ENCODE data around the gene MRPL53.
"Not testable (repeated sequence)": the region's sequence is repeated elsewhere in the genome, so short reads cannot be mapped to it uniquely, and the experiment has no call there.

The MRPL53 gene

DNA sequence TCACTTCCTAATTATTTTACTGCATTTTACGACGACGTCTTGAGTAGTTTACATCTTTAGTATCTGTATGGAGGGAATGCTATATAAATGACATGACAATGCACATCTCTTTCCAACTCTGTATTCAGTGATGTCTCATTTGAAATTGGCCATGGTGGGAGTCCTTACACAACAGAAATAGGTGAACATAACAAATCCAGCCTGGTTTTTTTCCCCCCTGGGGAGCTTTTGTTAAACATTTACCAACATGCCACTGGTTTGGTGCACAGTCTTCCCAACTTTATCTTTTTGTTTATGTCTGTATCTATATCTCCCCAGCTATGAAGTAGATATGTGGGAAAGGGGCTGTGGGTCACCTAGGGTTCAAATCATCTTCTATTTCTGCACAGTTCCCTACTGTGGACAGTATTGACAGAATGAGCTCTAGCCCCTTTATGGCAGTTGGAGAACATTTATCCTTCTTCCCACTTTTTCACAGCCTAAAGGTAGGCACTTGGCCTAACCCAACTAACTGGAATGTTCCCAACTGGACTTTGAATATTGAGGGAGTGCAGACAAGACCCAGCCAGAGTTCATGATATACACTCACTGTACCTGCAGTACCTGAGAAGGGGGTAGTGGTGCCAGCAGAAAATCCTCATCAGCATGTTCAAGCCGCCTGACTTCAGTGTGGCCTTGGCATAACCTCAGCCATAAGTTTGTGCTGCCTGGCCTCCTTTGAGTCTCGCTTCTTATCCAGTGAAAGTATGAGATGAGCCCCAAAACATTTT, 25.1 kb downstream of the MRPL53 start:
- no peak for DNase-seq

DNA sequence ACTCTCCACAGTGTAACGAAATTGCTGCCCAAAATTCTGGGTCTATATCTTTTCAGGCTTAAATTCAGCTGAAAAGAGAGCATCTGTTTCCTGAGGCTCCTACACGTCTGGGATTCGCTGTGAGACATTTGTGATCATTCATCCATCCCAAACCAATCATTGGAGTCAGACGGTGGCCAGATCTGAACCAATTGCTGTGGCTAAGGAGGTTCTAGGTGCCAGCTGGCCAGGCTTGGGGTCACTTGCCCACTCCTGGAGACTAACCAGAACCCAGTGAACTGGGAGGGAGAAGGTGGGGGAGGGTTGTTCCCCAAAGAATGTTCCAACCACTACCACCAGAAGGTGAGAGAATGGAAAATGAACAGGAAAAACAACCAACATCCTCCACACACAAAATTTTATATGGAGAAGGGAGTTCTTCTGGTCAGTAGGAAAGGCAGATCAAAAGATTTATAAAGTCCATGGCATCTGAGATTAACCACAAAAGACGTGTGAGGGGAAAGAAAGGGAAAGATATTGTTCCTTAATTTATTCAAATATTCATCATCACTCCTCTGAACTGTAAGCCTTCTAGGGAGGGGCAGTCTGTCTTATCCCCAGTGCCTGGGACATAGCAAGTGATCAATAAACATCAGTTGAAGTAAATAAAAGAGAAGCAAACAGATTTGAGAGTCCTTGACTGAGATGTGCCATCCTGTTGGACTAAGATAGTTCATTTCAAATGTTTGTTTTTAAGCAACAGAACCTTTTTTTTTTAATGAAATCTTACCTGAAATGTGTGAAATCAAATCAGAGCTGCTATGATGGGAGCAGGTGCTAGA, 27.8 kb downstream of the MRPL53 start:
- no peak for DNase-seq

DNA sequence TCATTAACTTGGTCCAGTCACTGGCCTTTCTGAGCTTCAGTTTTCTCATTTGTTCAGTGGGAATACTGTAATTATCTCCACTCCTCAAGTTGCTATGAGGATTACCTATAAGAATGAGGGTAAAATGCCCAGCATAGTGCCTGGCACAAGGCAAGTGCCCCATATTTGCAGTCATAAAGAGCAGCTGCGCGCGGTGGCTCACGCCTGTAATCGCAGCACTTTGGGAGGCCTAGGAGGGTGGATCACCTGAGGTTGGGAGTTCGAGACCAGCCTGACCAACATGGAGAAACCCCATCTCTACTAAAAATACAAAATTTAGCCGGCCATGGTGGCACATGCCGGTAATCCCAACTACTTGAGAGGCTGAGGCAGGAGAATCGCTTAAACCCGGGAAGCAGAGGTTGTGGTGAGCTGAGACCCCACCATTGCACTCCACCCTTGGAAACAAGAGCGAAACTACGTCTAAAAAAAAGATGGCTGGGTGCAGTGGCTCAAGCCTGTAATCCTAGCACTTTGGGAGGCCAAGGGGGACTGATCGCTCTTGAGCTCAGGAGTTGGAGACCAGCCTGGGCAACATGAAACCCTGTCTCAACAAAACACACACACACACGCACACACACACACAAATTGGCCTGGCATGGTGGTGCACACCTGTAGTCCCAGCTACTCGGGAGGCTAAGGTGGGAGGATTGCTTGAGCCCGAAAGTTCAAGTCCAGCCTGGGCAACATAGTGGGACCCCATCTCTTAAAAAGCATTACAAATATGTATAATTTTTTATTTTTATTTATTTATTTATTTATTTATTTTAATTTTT, 29.8 kb downstream of the MRPL53 start:
- DNase-seq: not testable (repeated sequence)

DNA sequence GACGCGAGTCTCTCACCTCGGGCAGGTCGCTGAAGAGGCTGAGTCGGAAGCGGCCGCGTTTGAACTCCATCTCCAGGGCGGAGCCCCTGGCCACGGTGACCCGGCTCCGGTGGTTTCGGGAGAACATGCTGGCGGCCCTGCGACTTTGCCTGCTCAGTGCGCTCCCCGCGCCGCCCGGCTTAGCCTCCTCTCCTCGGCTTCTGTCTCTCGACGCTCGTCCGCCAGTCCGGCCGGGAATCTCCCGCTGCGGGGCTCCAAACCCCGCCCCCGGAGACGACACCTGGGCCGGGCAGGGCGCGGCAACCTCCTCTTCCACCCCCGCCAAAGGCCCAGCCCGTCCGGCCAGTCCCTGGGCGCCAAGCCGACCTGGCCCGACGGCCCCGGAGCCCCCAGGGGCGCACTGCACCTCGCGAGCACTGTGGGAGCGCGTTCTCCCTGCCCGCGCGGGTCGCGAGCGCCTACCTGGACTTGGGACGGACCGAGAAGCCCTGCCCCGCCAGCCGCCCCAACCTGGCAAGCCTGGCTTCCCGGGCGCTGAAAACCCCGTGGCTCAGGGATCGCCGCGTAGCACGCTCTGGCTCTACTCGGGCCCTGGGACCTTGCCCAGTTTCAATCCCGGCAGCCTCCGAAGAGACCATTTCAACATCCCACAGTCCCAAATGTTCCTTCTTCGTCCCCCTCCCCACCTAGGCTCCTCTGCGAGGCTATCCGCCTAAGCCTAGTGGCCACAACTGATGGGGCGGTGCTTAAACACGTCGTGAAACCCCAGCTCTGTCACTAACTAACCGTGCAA, 30.6 kb downstream of the MRPL53 start, which contains the start of gene RTKN:
Gene RTKN (minus strand): TSS at position 248 of the 793 bp plus-strand sequence. CDS start 121 bp downstream, at position 127.
- no peak for DNase-seq

DNA sequence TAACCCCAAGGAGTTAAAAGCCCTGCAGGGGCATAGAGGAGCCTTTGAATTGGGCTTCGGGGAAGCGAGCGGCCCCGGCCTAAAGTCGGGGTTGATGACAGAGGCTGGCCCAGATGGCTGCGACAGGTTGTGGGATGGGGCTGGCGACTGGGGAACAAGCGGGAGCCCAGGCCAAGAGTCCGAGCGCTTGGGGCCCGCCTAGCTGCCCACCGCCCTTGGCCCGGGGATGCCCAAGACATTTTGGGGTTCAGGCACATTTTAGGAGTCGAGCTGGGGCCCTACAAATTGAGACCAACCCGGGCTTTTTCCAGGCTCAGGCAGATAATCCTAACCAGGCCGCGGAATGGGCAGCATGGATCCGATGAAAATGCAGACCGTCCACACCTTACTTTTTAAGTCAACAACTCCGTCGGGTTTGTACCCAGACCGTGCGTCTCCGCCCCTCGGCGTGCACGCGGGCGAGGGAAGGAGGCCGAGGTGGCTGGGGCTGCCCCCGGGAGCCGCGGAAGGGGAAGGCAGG, 31.2 kb downstream of the MRPL53 start:
- no peak for DNase-seq

DNA sequence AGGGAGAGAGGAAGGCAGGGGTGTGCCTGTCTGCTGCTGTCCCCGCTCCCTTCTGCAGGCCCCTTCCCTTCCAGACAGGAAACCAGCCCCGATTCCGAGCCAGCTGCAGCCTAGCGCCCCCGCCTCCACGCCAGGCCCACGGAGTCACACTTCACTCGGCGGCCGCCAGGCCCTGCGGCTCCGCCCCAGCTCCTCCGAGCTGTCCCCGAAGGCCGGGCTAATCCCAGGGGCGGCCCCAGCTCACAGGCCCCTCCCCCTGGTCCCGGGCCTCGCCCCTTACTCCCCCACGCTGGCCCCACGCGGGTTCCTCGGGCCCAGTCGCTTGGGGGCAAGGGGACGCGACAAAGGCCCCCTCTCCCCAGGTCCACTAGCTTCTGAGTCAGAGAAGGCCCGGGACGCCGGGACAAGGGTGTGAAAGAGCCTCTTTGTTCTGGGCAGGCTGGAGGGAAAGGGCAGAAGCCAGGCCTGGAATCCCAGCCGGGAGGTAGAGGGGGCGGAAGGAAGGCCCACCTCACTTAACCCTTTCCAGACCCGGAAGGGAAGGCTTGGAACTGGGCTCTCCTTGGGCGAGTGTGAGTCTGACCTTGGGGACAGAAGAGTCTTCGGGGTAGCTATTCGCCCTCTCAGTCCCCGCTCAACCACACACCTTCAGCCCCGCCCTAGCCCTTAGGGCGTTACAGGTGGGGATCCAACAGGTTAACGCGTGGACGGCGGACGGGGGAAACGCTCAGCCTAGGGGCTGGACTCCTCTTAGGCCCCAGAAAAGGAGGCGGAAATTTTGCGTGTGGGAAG, 31.9 kb downstream of the MRPL53 start:
- no peak for DNase-seq

DNA sequence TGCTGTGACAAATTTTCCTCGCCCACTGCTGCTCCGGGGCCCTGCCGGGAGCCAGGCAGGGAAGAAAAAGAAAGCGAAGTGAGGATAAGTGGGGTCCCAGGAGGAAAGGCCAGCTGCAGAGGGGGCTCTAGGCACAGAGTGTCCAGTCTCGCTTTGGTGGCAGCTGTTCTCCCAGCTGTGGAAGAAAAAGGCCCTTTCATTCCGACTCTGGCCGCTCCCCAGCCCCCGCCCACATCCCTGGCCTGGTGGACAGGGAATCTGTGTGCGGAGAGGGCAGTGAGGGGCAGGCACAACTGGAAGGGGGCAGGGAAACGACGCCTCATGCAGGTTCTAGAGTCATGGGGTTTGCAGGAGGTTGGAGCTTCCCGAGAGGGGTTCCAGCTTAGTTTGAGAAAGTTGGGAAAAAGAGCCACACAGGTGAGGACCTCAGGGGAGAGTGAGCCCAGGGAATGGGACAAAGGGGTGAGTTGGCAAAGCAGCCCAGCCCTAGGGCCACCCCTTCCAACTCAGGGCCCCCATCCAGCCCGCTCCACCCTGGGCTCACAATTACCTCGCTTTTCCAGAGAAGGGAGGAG, 32.6 kb downstream of the MRPL53 start:
- DNase-seq: no peak

DNA sequence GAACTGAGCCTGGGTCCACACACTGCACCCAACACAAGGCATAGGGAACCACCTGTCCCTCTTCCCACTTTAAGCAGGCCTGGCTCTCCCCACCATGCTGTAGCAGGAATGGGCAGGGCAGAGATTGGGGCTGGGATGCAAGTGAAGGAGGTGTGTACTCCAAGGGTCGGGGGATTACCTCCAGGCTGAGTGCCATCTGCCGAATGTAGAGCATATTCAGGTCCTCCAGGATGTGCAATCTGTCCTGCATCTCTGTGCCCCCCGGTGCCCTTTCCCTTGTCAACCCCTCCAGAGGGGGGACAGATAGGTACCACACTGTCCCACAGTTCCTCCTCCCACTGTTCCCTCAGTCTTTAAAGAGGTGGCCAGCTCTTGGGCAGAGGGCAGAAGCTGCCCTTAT, 33.1 kb downstream of the MRPL53 start:
- DNase-seq: no peak

DNA sequence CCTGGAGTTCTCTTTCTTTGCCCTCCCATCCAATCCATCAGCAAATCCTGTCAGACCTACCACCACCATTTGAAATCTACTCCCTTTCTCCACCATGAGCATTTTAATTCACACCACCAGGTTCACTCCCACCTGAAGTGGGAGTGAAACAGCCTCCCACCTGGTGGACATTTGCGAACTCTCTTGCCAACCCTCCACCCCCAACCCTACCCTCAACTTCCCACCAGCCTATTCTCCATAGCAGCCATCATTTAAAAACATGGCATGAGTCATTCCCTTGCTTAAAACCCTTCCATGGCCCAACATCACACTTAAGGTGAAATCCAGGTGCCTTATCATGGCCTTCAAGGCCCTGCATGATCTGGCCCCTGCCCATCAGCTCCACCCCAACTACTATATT, 34.2 kb downstream of the MRPL53 start:
- no peak for DNase-seq

DNA sequence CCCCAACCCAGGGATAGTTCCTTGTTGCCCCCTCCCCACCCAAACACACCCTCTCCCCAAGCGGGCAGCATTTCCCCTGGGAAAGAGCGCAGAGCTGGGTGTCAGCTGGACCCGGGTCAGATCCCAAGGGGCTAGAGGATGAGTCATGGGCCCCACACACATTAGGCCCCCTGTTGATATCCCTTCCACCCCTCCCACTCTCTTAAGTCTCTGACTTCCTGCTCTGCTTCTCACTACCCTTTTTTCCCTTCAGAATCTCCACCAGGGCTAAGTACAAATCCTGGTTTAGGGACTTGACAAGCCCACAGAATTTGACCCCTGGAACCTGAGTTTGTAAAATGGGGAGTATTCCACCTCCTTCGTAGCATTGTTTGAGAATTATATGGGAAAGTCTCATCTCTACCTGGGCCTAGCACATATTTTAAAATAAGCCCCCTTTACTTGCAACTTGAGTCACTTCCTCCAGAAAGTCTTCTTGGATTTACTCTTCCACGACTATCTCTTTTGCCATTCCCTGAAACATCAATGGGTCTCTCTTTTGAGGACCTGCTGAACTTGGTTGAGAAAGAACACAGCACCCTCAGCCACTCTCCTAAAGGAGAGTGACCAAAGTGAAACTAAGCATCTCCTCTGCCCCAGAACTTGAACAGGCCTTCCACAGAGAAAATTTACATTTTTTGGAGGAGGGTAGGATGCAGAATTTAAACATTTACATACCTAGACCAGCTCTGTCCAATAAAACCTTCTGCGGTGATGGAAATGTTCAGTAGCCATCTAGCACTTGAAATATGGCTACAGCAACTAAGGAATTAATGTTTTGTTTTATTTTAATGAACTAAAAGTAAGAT, 35.4 kb downstream of the MRPL53 start:
- DNase-seq: no peak

DNA sequence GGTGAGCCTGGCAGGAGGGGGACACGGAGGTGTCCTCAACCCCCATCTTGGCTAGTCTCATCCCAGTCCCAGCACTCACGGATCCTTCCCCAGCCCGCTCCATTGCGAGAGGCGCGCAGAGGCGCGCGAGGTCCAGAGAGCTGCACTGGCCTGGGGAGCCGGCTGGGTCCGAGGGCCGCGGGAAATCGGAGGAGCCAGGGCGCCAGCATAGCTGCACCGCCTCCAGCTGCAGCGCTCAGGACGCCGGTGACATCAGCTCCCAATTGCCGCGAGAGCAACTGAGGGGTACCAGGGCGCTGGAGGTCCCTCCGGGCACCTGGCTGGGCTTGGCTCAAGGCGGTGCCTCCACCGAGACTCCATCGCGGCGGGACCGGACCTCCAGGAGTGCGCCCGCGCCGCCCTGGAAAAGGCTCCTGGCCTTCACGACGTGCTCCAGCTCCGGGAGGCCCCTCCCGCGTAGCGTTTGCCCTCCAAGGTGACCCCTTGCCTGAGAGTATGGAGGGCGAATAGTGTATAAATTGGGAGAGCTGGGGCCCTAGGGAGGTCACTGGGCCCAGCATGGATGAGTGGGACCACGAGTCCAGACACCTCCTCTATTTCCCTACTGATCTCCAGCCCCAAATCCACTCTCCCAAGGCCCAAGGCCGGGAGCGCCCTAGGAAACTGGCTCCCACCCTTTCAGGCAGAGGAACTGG, 36.2 kb downstream of the MRPL53 start:
- no peak for DNase-seq

DNA sequence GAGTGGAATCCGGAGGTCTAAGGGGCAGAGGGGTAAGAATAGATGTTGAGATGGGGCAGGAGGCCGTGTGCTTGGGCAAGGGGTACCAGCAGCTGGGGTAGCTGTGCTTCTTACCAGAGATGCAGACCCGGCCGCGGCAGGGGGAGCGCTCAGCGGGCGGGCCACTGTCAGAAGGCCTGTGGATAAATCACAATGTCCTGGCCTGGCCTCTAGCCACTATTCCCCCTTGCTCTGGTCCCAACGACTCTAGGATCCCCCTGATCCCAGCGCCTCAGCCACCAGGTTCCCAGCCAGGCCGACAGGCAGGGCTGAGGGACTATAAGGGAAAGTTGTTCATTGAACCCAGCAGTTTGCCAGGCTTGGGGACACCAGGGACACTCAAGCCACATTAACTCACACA, 42.0 kb downstream of the MRPL53 start:
- DNase-seq: no peak

DNA sequence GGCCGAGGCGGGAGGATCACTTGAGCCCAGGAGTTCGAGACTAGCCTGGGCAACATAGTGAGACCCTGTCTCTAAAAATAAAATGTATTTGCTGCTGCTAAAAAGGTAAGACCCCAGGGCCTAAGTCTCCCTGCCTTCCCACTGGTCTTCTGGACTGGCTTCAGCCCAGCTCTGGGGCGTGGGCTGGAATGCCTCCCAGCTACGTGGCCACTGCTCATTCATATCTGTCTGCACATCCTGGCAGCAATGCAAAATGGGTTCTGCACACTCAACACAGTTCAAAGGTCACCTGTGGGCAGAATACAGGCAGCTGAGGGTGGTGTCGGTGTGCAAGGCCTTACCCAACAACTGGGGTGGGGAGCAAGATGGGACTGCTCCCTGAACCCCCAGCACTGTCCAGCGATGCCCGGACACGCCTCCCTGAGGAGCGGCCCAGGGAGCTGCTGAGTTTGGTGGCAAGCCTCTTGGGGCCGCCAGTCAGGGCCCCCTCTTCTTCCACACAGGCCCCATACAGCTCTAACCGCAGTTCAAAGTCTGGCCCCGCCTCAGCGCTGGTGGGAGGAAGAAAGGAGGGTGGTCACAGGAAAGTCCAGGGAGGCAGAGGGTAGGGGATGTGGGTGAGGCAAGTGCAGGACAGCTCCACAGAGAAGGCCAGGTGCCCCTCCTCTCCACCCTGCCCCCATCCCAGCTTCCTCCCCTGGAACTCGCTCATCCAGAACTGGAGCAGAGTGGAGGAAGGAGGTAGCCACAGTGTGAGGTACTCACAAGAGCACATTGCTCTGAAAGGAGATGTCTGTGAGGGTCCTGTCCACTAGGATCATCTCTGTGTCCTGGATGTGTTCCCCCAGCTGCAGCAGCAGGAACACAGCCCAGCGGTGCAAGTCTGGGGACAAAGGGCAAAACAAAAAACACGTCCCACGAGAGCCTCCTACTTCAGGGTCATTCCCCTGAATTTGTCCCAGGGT, 42.7 kb downstream of the MRPL53 start:
- DNase-seq: no peak

DNA sequence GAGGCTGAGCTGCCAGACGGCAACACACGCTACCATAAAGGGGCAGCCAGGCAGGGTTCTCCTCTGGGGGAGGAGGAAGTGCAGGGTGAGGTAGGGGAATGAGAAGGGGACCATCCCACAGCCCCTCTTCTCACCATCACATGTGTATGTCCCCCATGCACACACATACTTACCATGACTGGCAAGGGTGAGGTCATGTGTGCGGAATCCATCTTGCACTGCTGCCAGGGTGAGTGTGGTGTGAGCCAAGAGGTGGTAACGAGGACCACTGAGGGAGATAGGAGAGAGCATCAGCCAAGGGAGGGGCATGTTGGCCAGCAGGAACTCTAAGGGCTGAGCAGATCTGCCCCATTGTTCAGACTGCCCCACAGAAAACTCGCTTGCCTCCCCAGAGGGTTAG, 43.8 kb downstream of the MRPL53 start:
- DNase-seq: no peak

DNA sequence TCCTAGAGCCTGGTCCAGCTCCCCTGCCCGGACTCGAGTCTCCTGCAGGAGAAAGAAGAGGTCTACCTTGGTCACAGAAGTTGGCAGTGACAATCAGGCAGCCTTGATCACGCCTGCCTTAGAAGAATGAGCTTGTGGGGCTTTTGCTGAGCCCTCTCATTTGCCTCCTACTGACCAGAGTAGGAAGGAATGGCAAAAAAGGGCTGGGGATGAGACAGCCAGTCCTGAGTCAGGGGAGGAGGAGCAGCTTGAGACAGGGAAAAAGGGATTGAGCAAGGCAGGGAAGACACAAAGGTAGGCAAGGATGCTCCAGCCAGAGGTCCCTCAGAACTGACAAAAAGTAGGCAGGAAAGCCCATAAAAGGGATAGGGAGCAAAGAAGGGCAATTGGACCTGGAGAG, 44.9 kb downstream of the MRPL53 start:
- DNase-seq: no peak

DNA sequence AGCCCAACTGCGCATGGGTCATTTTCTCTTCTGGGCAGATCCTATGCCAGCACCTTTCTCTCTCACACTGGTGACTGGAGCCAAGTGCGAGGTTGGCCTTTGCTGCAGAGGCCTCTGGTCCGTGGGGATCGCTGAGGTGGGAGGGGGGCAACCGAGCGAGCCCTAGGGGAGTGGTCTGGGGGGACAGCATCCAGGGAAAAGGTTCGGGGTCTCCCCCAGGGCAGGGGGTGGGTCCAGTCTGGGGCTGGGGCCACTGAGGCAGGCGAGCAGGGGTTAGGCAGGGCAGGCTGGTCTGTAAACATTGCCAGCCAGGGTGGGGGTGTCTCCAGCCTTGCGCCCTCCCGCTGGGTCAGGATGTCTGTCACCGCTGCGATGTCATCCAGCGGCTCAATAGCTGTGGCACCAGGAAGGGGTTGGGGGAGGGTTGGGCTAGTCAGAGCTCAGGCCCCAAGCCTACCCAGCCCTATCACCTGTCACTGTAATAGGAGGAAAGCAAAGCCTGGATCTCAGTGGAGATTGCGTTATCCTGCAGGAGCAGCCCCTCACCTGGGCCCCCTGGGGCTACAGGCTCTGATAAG, 46.2 kb downstream of the MRPL53 start:
- DNase-seq: no peak

DNA sequence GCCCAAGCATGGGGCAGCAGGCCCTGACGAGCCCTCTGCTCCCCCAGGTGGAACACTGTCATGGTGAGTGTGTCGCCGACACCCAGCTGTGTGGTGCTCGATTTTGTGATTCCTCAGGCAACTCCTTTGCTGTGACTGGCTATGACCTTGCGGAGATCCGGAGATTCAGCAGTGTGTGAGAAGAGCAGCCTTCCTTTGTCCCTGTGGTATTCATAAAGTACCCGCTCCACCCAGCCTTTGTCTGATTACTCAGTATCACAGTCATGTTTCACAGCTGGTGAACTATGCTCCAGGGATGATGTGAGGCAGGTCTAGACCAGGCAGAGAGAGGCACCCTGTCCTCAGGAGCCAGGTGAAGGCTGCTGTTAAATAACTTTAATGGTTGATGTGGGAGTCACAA, 47.0 kb downstream of the MRPL53 start:
- no peak for DNase-seq

DNA sequence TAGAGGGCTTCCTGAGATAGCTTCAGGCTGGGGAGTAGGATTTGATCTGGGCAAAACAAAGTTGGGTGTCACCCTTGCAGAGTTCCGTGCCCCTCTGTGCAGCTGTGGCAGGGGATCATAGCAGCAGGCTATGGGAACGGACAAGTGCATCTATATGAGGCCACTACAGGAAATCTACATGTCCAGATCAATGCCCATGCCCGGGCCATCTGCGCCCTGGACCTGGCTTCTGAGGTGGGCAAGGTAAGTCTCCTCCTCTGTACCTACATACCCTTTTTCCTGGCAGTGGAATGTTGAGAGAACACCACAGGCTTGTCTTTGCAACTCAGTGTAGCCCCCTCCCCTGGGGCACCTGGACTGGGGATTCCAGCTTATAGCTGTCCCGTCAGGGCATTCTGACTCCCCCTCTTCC, 47.5 kb downstream of the MRPL53 start:
- no peak for DNase-seq

All from activated T-cell treated with anti-CD3 and anti-CD28 coated beads for 4 hours (primary cell).